IMR-90 (cell line): ENCODE results near the gene MRPS31. TPM values are rescaled to one million over a fixed set of nuclear protein-coding genes. Genes with fewer than 3 reads are reported as not detected.

Source experiments
- ATAC-seq: fragments of 200-7000 bp; cut with Tn5 transposase; 2 replicates; pipeline ENCODE4 v1.9.1; 2020; ENCODE audit warnings: low read depth, mild to moderate bottlenecking, moderate library complexity
- BruUV-seq: library from RNA; stranded (reverse); fragments of 400-500 nt; replicated peaks from 2 replicates; lab custom pipeline; 2021; lab: Mats Ljungman, UMichigan
- CTCF ChIA-PET: fragments of 300-600 bp; formaldehyde crosslinking; extraction: SDS; loops from one replicate; lab custom pipeline; 2021; ENCODE audit warnings: antibody characterized with exemption; lab: Yijun Ruan, JAX
- POLR2A ChIA-PET: fragments of 300-600 bp; sonication (Branson Sonifier 250); formaldehyde crosslinking; loops from one replicate; lab custom pipeline; 2022; ENCODE audit warnings: antibody characterized with exemption; ENCODE audit not compliant: unreplicated experiment; lab: Charles Lee
- DNase-seq: peaks from one replicate; pipeline ENCODE4 v3.0.0; 2013
- H2AFZ ChIP-seq: replicated peaks from 2 replicates; pipeline ENCODE3; 2013; ENCODE audit warnings: low read length, mild to moderate bottlenecking; ENCODE audit not compliant: poor library complexity
- H2AK5ac ChIP-seq: 2 replicates; pipeline ENCODE4 v1.6.1; 2013; ENCODE audit warnings: low read depth, low read length, inconsistent platforms
- H2AK9ac ChIP-seq: replicated peaks from 2 replicates; pipeline ENCODE3; 2013; ENCODE audit warnings: mild to moderate bottlenecking, low read depth, low read length, moderate library complexity; ENCODE audit not compliant: poor library complexity
- H2BK120ac ChIP-seq: 2 replicates; pipeline ENCODE4 v1.6.1; 2013; ENCODE audit warnings: low read depth, low read length, inconsistent platforms
- H2BK15ac ChIP-seq: 3 replicates; pipeline ENCODE4 v1.6.1; 2013; ENCODE audit warnings: low read depth, low read length, inconsistent platforms
- H2BK20ac ChIP-seq: 2 replicates; pipeline ENCODE4 v1.6.1; 2013; ENCODE audit warnings: low read depth, mild to moderate bottlenecking, inconsistent platforms, low read length, moderate library complexity
- H2BK5ac ChIP-seq: 2 replicates; pipeline ENCODE4 v1.6.1; 2013; ENCODE audit warnings: mild to moderate bottlenecking, low read depth, low read length, inconsistent platforms; ENCODE audit not compliant: poor library complexity, severe bottlenecking
- H3K14ac ChIP-seq: replicated peaks from 2 replicates; pipeline ENCODE4 v1.6.1; 2013; ENCODE audit warnings: low read depth, low read length, inconsistent platforms
- H3K18ac ChIP-seq: 2 replicates; pipeline ENCODE4 v1.6.1; 2013; ENCODE audit warnings: low read depth, low read length, control low read depth
- H3K23ac ChIP-seq: 2 replicates; pipeline ENCODE4 v1.6.1; 2013; ENCODE audit warnings: low read depth, low read length, inconsistent platforms
- H3K27ac ChIP-seq: 2 replicates; pipeline ENCODE4 v1.5.1; 2013; ENCODE audit warnings: mild to moderate bottlenecking, control low read depth, low read length; ENCODE audit not compliant: insufficient read depth
- H3K27me3 ChIP-seq: 2 replicates; pipeline ENCODE4 v1.6.1; 2013; ENCODE audit warnings: low read length; ENCODE audit not compliant: control insufficient read depth, insufficient read depth
- H3K36me3 ChIP-seq: 2 replicates; pipeline ENCODE4 v1.6.1; 2013; ENCODE audit warnings: low read length, mixed read lengths; ENCODE audit not compliant: control insufficient read depth, insufficient read depth
- H3K4ac ChIP-seq: 2 replicates; pipeline ENCODE4 v1.6.1; 2013; ENCODE audit warnings: low read depth, low read length, inconsistent platforms
- H3K4me1 ChIP-seq: 2 replicates; pipeline ENCODE4 v1.6.1; 2013; ENCODE audit warnings: low read length, mixed read lengths; ENCODE audit not compliant: control insufficient read depth, insufficient read depth
- H3K4me2 ChIP-seq: 2 replicates; pipeline ENCODE4 v1.6.1; 2013; ENCODE audit warnings: low read depth, mild to moderate bottlenecking, control low read depth, low read length, moderate library complexity
- H3K4me3 ChIP-seq: 2 replicates; pipeline ENCODE4 v1.5.1; 2013; ENCODE audit warnings: low read depth, mild to moderate bottlenecking, control low read depth, low read length, moderate library complexity; ENCODE audit not compliant: insufficient read depth
- H3K56ac ChIP-seq: 2 replicates; pipeline ENCODE4 v1.6.1; 2013; ENCODE audit warnings: low read length, inconsistent platforms; ENCODE audit not compliant: insufficient read depth; ENCODE audit errors: extremely low read depth
- H3K79me1 ChIP-seq, 2 experiments: 2 replicates each; pipeline ENCODE4 v1.6.1; 2013; ENCODE audit warnings: low read length in 2 of 2, inconsistent platforms in 1 of 2, low read depth in 1 of 2
- H3K9ac ChIP-seq: 2 replicates; pipeline ENCODE4 v1.6.1; 2013; ENCODE audit warnings: low read depth, low read length, control low read depth
- H3K9me1 ChIP-seq: 2 replicates; pipeline ENCODE4 v1.6.1; 2013; ENCODE audit warnings: low read length, inconsistent platforms; ENCODE audit not compliant: insufficient read depth
- H3K9me3 ChIP-seq: 2 replicates; pipeline ENCODE4 v1.6.1; 2013; ENCODE audit warnings: low read length; ENCODE audit not compliant: control insufficient read depth, insufficient read depth
- H4K20me1 ChIP-seq: 2 replicates; pipeline ENCODE4 v1.6.1; 2013; ENCODE audit warnings: low read length, inconsistent platforms; ENCODE audit not compliant: insufficient read depth
- H4K5ac ChIP-seq: 2 replicates; pipeline ENCODE4 v1.6.1; 2013; ENCODE audit warnings: mild to moderate bottlenecking, low read depth, low read length, control low read depth
- H4K8ac ChIP-seq, 2 experiments: 2 replicates each; pipeline ENCODE4 v1.6.1; 2013; ENCODE audit warnings: low read depth in 2 of 2, low read length in 2 of 2, control low read depth in 1 of 2, inconsistent platforms in 1 of 2
- H4K91ac ChIP-seq: 2 replicates; pipeline ENCODE4 v1.6.1; 2013; ENCODE audit warnings: low read depth, low read length, inconsistent platforms; ENCODE audit not compliant: insufficient read depth
- CEBPB ChIP-seq: IDR thresholded peaks from 2 replicates; pipeline ENCODE4 v1.6.1; 2012; ENCODE audit warnings: low read depth, low read length, improper control_type of control experiment
- CTCF ChIP-seq: conservative IDR thresholded peaks from 2 replicates; pipeline ENCODE4 v1.5.1; 2012; ENCODE audit warnings: mild to moderate bottlenecking, low read depth, low read length, improper control_type of control experiment
- FOS ChIP-seq: fragments of 150-350 bp; IDR thresholded peaks from 2 replicates; pipeline ENCODE4 v1.6.1; 2016; ENCODE audit warnings: low read depth, low read length
- MAFK ChIP-seq: IDR thresholded peaks from 2 replicates; pipeline ENCODE4 v1.6.1; 2012; ENCODE audit warnings: low read depth, low read length, improper control_type of control experiment
- MAZ ChIP-seq: IDR thresholded peaks from 2 replicates; pipeline ENCODE4 v1.6.1; 2012; ENCODE audit warnings: low read depth, mild to moderate bottlenecking, low read length, improper control_type of control experiment, moderate library complexity, borderline replicate concordance
- MXI1 ChIP-seq: IDR thresholded peaks from 2 replicates; pipeline ENCODE4 v1.6.1; 2012; ENCODE audit warnings: low read depth, mild to moderate bottlenecking, low read length, moderate library complexity, borderline replicate concordance
- NFE2L2 ChIP-seq: fragments of 150-350 bp; IDR thresholded peaks from 2 replicates; pipeline ENCODE4 v1.6.1; 2016; ENCODE audit warnings: low read depth, mild to moderate bottlenecking, low read length
- POLR2A ChIP-seq: IDR thresholded peaks from 2 replicates; pipeline ENCODE4 v1.6.1; 2012; ENCODE audit warnings: mild to moderate bottlenecking, low read depth, low read length
- RAD21 ChIP-seq: IDR thresholded peaks from 2 replicates; pipeline ENCODE4 v1.6.1; 2012; ENCODE audit warnings: low read length, improper control_type of control experiment
- RCOR1 ChIP-seq: IDR thresholded peaks from 2 replicates; pipeline ENCODE4 v1.6.1; 2012; ENCODE audit warnings: mild to moderate bottlenecking, low read length, improper control_type of control experiment; ENCODE audit not compliant: insufficient replicate concordance
- RFX5 ChIP-seq: IDR thresholded peaks from 2 replicates; pipeline ENCODE4 v1.8.0; 2012; ENCODE audit warnings: low read depth, mild to moderate bottlenecking, low read length, moderate library complexity
- SMC3 ChIP-seq: fragments of 150-350 bp; IDR thresholded peaks from 2 replicates; pipeline ENCODE4 v1.6.1; 2016; ENCODE audit warnings: low read depth, mild to moderate bottlenecking, antibody characterized with exemption, low read length, moderate library complexity
- USF2 ChIP-seq: fragments of 150-350 bp; IDR thresholded peaks from 2 replicates; pipeline ENCODE4 v1.6.1; 2017; ENCODE audit warnings: mild to moderate bottlenecking, antibody characterized with exemption, low read length, low read depth
- WGBS, 2 experiments: methylation state at CpG; one replicate each; pipeline versions ENCODE4 v1.1.5 to v1.1.7; 2013; ENCODE audit warnings: missing lambda C conversion rate in 2 of 2; ENCODE audit not compliant: insufficient read length in 1 of 2; ENCODE audit errors: extremely low coverage in 2 of 2; 5-methylcytosine and 5-hydroxymethylcytosine counted together
- dilution Hi-C: fragments of 300-500 bp; cut with HindIII; formaldehyde crosslinking; loops from one replicate; pipeline ENCODE4 v1.14.3; 2018; ENCODE audit warnings: low sequenced_read_pairs; ENCODE audit not compliant: unreplicated experiment
- in situ Hi-C: fragments of 300-500 bp; cut with MboI; formaldehyde crosslinking; loops from 3 replicates; pipeline ENCODE4 v1.14.3; 2019; ENCODE audit warnings: low sequenced_read_pairs, inconsistent platforms, mixed read lengths
- intact Hi-C: fragments of 100-400 bp; cut with micrococcal nuclease; formaldehyde crosslinking; loops from 2 replicates; pipeline ENCODE4 v1.10.0; 2022
- polyA plus RNA-seq, 3 experiments: library from polyadenylated mRNA; depleted of rRNA; stranded (reverse); fragments of >200 nt; gene quantifications; 2 replicates each; pipeline ENCODE4 v1.2.3, GENCODE V29; 2012; ENCODE audit warnings: low replicate concordance in 1 of 3
- total RNA-seq: library from RNA; depleted of rRNA; stranded (reverse); fragments of >200 nt; gene quantifications from 2 replicates; pipeline ENCODE4 v1.2.3, GENCODE V29; 2012

The MRPS31 gene
- total and polyA plus RNA-seq, 2 of the 4 experiments (the other 2 are of a cell fraction): 9.3 to 14.8 TPM

GRCh38 chr13:40777809-40778175 is 6.8 kb upstream of the MRPS31 start:
- Histone ChIP-seq H2BK20ac (0 out of 2 replicates have a peak overlapping the region, but pooled peaks have one; percentile 16), H3K79me1 (no peaks in the 10 kb centered on the region), H3K4me1 (peaks cover 5% of the 10 kb centered on the region), H3K4ac (peak overlapping the region; percentile 42; the same call in 1 of the 2 replicates), H2AK5ac (no peak overlapping the region), H3K9me3 (no peaks in the 10 kb centered on the region), H3K14ac (no peak overlapping the region), H2AK9ac (no peak overlapping the region), H3K4me2 (no peak overlapping the region), H3K27ac (no peak overlapping the region), H3K23ac (no peak overlapping the region), H2BK120ac (peak overlapping the region; percentile 44; the same call in 1 of the 2 replicates), H3K18ac (no peak overlapping the region), H4K91ac (peak overlapping the region; percentile 36; the same call in 1 of the 2 replicates), H4K20me1 (no peaks in the 10 kb centered on the region), H2BK15ac (peak overlapping the region; percentile 17; the same call in 1 of the 3 replicates), H2AFZ (no peak overlapping the region), H2BK5ac (no peak overlapping the region), H3K36me3 (no peaks in the 10 kb centered on the region), H3K9ac (no peak overlapping the region), H4K8ac (peak overlapping the region in 1 of 2 experiments; percentile 11; a peak in 1 of 4 replicates), H3K9me1 (peaks cover 16% of the 10 kb centered on the region), H3K4me3 (no peak overlapping the region), H3K27me3 (no peaks in the 10 kb centered on the region), H3K56ac (no peak overlapping the region), H4K5ac (no peak overlapping the region)
- no peak for TF ChIP-seq RCOR1
- TF ChIP-seq CTCF: no peak
- TF ChIP-seq FOS: no peak
- no peak for TF ChIP-seq RAD21
- no peak for TF ChIP-seq MAZ
- no peak for TF ChIP-seq MAFK
- TF ChIP-seq MXI1: no peak
- TF ChIP-seq SMC3: no peak
- TF ChIP-seq RFX5: no peak
- TF ChIP-seq POLR2A: no peak
- TF ChIP-seq NFE2L2: no peak
- no peak for TF ChIP-seq USF2
- TF ChIP-seq CEBPB: no peak
- BruUV-seq: no TSS peak
- intact Hi-C loops: loop anchor here (2.0 to 10.0 kb wide), 3 partner anchors 277 to 1093 kb away; no protein-coding TSS in a partner anchor
- in situ Hi-C loops: no loop called here
- ChIA-PET POLR2A (interaction anchor here (0.6 kb wide), 1 partner anchor 593 kb away, joined by 3 read pairs; no protein-coding TSS in a partner anchor), CTCF (interaction anchor here (0.7 to 2.5 kb wide), 5 partner anchors 9 to 95 kb away, joined by 3 to 12 read pairs (median 5); no protein-coding TSS in a partner anchor)
- peak; percentile 28 for ATAC-seq
- peak; percentile 15 for DNase-seq
- WGBS, 2 experiments: 46% methylated on average over 2 of the region's 3 CpGs; no CpG with 5 or more reads in 1 of the 2 experiments
- dilution Hi-C loops: no loop called here
